ENCODE results near the gene CDH8.

DNA sequence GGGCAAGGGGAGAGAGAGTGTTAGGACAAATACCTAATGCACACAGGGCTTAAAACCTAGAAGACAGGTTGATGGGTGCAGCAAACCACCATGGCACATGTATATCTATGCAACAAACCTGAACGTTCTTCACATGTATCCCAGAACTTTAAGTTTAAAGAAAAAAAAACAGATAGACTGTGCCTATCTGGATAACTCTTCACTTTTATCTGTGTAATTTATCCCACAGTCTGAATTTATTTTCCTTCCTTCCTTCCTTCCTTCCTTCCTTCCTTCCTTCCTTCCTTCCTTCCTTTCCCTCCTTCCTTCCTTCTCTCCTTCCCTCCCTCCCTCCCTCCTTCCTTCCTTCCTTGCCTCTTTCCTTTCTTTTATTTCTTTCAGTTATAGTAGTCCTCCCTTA lies 370.7 kb downstream of the CDH8 start:
- TF ChIP-seq POLR2A (IDR thresholded peaks at IDR 0.05; ENCODE audit: borderline replicate concordance, extremely low read depth, insufficient read depth, insufficient read length) (no peak), POLR2AphosphoS5 (IDR thresholded peaks at IDR 0.05; ENCODE audit: low read depth, low read length) (no peak), EZH2 (IDR thresholded peaks at IDR 0.05) (no peak), EGR1 (IDR thresholded peaks at IDR 0.05; ENCODE audit: low read depth) (no peak)
- TF ChIP-seq, protein P1, sequence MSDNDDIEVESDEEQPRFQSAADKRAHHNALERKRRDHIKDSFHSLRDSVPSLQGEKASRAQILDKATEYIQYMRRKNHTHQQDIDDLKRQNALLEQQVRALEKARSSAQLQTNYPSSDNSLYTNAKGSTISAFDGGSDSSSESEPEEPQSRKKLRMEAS (IDR thresholded peaks at IDR 0.05), result no peak
- TF ChIP-seq, protein P2, sequence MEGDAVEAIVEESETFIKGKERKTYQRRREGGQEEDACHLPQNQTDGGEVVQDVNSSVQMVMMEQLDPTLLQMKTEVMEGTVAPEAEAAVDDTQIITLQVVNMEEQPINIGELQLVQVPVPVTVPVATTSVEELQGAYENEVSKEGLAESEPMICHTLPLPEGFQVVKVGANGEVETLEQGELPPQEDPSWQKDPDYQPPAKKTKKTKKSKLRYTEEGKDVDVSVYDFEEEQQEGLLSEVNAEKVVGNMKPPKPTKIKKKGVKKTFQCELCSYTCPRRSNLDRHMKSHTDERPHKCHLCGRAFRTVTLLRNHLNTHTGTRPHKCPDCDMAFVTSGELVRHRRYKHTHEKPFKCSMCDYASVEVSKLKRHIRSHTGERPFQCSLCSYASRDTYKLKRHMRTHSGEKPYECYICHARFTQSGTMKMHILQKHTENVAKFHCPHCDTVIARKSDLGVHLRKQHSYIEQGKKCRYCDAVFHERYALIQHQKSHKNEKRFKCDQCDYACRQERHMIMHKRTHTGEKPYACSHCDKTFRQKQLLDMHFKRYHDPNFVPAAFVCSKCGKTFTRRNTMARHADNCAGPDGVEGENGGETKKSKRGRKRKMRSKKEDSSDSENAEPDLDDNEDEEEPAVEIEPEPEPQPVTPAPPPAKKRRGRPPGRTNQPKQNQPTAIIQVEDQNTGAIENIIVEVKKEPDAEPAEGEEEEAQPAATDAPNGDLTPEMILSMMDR (IDR thresholded peaks at IDR 0.05 in 2 of 3, conservative IDR thresholded peaks at IDR 0.05 in 1 of 3; ENCODE audit: borderline replicate concordance in 1 of 3, insufficient read depth in 1 of 3, low read depth in 2 of 3, low read length in 2 of 3), result no peak
- TF ChIP-seq, protein P3, sequence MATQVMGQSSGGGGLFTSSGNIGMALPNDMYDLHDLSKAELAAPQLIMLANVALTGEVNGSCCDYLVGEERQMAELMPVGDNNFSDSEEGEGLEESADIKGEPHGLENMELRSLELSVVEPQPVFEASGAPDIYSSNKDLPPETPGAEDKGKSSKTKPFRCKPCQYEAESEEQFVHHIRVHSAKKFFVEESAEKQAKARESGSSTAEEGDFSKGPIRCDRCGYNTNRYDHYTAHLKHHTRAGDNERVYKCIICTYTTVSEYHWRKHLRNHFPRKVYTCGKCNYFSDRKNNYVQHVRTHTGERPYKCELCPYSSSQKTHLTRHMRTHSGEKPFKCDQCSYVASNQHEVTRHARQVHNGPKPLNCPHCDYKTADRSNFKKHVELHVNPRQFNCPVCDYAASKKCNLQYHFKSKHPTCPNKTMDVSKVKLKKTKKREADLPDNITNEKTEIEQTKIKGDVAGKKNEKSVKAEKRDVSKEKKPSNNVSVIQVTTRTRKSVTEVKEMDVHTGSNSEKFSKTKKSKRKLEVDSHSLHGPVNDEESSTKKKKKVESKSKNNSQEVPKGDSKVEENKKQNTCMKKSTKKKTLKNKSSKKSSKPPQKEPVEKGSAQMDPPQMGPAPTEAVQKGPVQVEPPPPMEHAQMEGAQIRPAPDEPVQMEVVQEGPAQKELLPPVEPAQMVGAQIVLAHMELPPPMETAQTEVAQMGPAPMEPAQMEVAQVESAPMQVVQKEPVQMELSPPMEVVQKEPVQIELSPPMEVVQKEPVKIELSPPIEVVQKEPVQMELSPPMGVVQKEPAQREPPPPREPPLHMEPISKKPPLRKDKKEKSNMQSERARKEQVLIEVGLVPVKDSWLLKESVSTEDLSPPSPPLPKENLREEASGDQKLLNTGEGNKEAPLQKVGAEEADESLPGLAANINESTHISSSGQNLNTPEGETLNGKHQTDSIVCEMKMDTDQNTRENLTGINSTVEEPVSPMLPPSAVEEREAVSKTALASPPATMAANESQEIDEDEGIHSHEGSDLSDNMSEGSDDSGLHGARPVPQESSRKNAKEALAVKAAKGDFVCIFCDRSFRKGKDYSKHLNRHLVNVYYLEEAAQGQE (IDR thresholded peaks at IDR 0.05; ENCODE audit: low read depth), result no peak
